ENCODE results near the gene RPS14. TPM values are rescaled to one million over a fixed set of nuclear protein-coding genes. Genes with fewer than 3 reads are reported as not detected.
A peak's percentile ranks its signal among the peaks of the same experiment; 100 is the strongest.

Gene RPS14
- total and polyA plus RNA-seq, 2 of the 8 experiments (the other 6 are each of a cell fraction or from before 2014, with no cell fraction given) = 2,548 to 6,423 TPM

DNA sequence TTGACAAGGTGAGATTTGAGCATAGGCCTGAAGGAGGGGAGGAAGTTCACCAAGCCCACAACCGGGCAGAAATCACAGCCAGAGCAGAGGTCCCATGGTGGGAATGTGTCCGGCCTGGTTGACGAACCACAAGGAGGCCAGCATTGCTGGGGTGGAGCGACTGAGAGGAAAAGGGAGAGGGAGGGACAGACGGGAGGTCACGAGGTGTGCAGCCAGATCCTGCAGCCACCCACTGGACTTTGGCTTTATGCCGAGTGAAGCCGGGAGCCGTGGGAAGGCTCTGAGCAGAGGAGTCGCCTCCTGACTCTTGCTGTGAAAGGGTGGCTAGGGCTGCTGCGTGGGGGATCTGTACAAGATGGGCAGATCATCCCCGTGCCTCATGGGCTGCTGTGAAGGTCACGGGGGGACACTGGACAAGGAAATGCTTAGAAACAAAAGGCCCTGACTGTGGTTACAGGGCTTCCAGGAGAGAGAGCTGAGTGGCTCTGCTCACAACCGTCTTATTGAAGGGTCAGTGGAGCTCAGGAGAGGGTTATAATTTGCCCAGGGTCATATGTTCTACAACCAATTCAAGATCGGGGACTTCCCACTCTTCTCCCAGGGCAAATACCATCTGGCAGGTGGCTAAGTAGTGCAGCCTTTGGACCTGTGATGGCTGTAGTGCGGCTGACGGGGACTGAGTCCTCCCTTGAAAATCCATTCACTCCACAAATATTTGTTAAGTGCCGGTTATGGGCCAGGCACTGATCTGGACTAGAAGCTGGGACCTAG lies 21.2 kb downstream of the RPS14 start:
- Histone ChIP-seq H3K79me1 (ENCODE audit: low read depth, low read length) (no peaks in the 10 kb centered on the region), H2BK12ac (ENCODE audit: low read depth, low read length) (no peak overlapping the region), H3K9ac (replicated peaks in 1 of 4; ENCODE audit: extremely low read depth in 1 of 4, low read depth in 3 of 4, low read length in 3 of 4) (no peak overlapping the region), H3K23ac (ENCODE audit: insufficient read length) (no peak overlapping the region), H3K9me3 (ENCODE audit: insufficient read depth in 2 of 2, low read depth in 1 of 2, low read length in 1 of 2) (no peaks in the 10 kb centered on the region), H3K56ac (replicated peaks; ENCODE audit: insufficient read length, low read depth, low read length) (no peak overlapping the region), H4K91ac (replicated peaks; ENCODE audit: insufficient read length, low read length) (no peak overlapping the region), H3K27ac (ENCODE audit: low read depth, low read length) (no peak overlapping the region), H2AFZ (ENCODE audit: low read length) (peak overlapping the region; percentile 46; the same call in 1 of the 2 replicates), H4K8ac (ENCODE audit: extremely low read depth, insufficient read depth, low read length) (no peak overlapping the region), H4K20me1 (replicated peaks in 1 of 2; ENCODE audit: control insufficient read depth in 1 of 2, insufficient read depth in 2 of 2, low read length in 2 of 2) (no peaks in the 10 kb centered on the region), H3K27me3 (replicated peaks in 1 of 4; ENCODE audit: control insufficient read depth in 3 of 4, extremely low read depth in 1 of 4, insufficient read depth in 3 of 4, low read length in 3 of 4) (no peaks in the 10 kb centered on the region), H3K4me3 (ENCODE audit: extremely low read depth in 1 of 4, insufficient read depth in 2 of 4, low read depth in 3 of 4, low read length in 4 of 4) (no peak overlapping the region), H3K4me1 (replicated peaks in 1 of 4; ENCODE audit: control insufficient read depth in 3 of 4, insufficient read depth in 4 of 4, low read length in 3 of 4) (no peaks in the 10 kb centered on the region), H3K18ac (ENCODE audit: extremely low read depth, low read length) (no peak overlapping the region), H3K4ac (replicated peaks; ENCODE audit: insufficient read length, low read depth, low read length) (no peak overlapping the region), H3K4me2 (ENCODE audit: insufficient read depth in 1 of 2, low read depth in 2 of 2, low read length in 2 of 2) (no peak overlapping the region), H2BK5ac (ENCODE audit: low read depth, low read length) (no peak overlapping the region), H2AK5ac (ENCODE audit: low read depth, low read length) (no peak overlapping the region), H3K79me2 (ENCODE audit: control insufficient read depth in 1 of 2, insufficient read depth in 2 of 2, low read length in 2 of 2) (no peaks in the 10 kb centered on the region), H3K14ac (ENCODE audit: insufficient read length) (no peak overlapping the region), H4K5ac (ENCODE audit: insufficient read length, low read depth, low read length) (no peak overlapping the region), H3K23me2 (ENCODE audit: low read depth, low read length) (peaks cover 6% of the 10 kb centered on the region; the same call in 1 of the 2 replicates), H2BK120ac (replicated peaks; ENCODE audit: low read depth, low read length) (no peak overlapping the region), H2BK20ac (ENCODE audit: low read length) (no peak overlapping the region), H3K36me3 (ENCODE audit: control insufficient read depth in 2 of 4, insufficient read depth in 4 of 4, low read length in 3 of 4) (no peaks in the 10 kb centered on the region), H2BK15ac (ENCODE audit: low read length) (no peak overlapping the region)
- DNase-seq (ENCODE audit: low read depth in 1 of 2, low spot score in 2 of 2) (no peak), FAIRE-seq (no peak)
- ChIA-PET CTCF (ENCODE audit: partially characterized antibody) (interaction anchor here (0.6 to 1.5 kb wide), 3 partner anchors 18 to 29 kb away, joined by 3 to 5 read pairs (median 5); no protein-coding TSS in a partner anchor), POLR2A (ENCODE audit: partially characterized antibody) (interaction anchor here (0.7 to 1.4 kb wide), 7 partner anchors 10 to 26 kb away, joined by 3 to 4 read pairs (median 3); no protein-coding TSS in a partner anchor)
- 85% methylated on average over 18 of the region's 18 CpGs; no CpG with 5 or more reads in 1 of the 2 experiments for WGBS, 2 experiments (ENCODE audit: extremely low coverage in 1 of 2, insufficient coverage in 1 of 2, insufficient read length in 1 of 2, insufficient replicate concordance in 2 of 2, low coverage in 1 of 2, low lambda C conversion rate in 2 of 2, missing lambda C conversion rate in 1 of 2)
- TF ChIP-seq CBX8 (IDR thresholded peaks at IDR 0.05; ENCODE audit: borderline replicate concordance, low read depth, low read length) (no peak), SAP30 (IDR thresholded peaks at IDR 0.05; ENCODE audit: insufficient read depth, insufficient replicate concordance, low read length) (no peak), NRF1 (IDR thresholded peaks at IDR 0.05; ENCODE audit: low read depth, low read length) (no peak), TEAD4 (IDR thresholded peaks at IDR 0.05; ENCODE audit: low read depth, low read length) (no peak), JUND (IDR thresholded peaks at IDR 0.05; ENCODE audit: low read length) (no peak), SUZ12 (IDR thresholded peaks at IDR 0.05; ENCODE audit: low read length) (no peak), CTBP2 (IDR thresholded peaks at IDR 0.05; ENCODE audit: borderline replicate concordance, insufficient read depth, insufficient read length, low read length) (no peak), BCL11A (IDR thresholded peaks at IDR 0.05; ENCODE audit: low read depth in 2 of 2, low read length in 2 of 2) (no peak)
- TF ChIP-seq, protein P1, sequence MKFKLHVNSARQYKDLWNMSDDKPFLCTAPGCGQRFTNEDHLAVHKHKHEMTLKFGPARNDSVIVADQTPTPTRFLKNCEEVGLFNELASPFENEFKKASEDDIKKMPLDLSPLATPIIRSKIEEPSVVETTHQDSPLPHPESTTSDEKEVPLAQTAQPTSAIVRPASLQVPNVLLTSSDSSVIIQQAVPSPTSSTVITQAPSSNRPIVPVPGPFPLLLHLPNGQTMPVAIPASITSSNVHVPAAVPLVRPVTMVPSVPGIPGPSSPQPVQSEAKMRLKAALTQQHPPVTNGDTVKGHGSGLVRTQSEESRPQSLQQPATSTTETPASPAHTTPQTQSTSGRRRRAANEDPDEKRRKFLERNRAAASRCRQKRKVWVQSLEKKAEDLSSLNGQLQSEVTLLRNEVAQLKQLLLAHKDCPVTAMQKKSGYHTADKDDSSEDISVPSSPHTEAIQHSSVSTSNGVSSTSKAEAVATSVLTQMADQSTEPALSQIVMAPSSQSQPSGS (IDR thresholded peaks at IDR 0.05; ENCODE audit: low read length) = no peak
- TF ChIP-seq, protein P2, sequence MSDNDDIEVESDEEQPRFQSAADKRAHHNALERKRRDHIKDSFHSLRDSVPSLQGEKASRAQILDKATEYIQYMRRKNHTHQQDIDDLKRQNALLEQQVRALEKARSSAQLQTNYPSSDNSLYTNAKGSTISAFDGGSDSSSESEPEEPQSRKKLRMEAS (IDR thresholded peaks at IDR 0.05) = no peak
